Measurements from ENCODE around the gene RNF138. TPM values are rescaled to one million over a fixed set of nuclear protein-coding genes. Genes with fewer than 3 reads are reported as not detected.
A peak's percentile ranks its signal among the peaks of the same experiment; 100 is the strongest.

Gene RNF138
- total RNA-seq, 1 experiment from 2014 or later = 73.5 TPM

DNA sequence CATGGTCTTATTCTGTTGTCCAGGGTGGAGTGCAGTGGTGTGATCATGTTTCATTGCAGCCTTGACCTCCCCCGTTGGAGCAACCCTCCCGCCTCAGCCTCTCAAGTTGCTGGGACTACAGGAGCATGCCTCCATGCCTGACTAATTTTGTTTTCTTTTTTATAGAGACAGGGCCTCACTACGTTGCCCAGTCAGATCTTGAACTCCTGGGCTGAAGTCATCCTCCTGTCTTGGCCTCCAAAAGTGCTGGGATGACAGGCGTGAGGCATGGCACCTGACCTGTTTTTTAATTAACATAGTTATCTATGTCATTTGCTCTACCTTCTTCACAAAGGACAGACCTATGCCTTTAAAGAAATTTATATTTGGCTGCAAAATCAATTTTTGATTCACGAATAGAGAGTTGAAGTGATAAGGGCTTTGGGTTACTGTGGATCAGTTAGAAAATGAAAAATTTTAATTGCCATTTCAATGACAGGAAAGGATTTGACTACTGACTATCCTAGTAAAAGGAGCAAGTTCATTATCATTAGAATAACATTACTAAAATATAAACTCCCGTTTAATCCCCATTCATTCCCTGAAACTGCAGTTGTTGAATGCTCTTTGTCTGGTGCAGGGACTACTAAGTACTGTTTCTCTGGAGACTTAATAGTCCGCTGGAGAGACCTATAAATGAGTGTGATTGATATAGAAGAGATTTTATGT, 3.7 kb downstream of the RNF138 start:
- no peaks in the 10 kb centered on the region for H3K9me3 ChIP-seq (ENCODE audit: control insufficient read depth, low read depth, low read length)
- H2AFZ ChIP-seq (ENCODE audit: low read length) = no peak overlapping the region
- no peak for DNase-seq
- H2BK20ac ChIP-seq (ENCODE audit: low read depth, low read length, poor library complexity, severe bottlenecking) = no peak overlapping the region
- H2BK12ac ChIP-seq (ENCODE audit: insufficient read length, low read depth, low read length) = no peak overlapping the region
- no peaks in the 10 kb centered on the region for H4K20me1 ChIP-seq (ENCODE audit: control insufficient read depth, insufficient read depth, insufficient read length)
- peak overlapping the region in 1 of 3 experiments; percentile 46; a peak in 2 of 7 replicates for H3K27ac Mint-ChIP-seq
- no peaks in the 10 kb centered on the region for H3K27me3 Mint-ChIP-seq (ENCODE audit: low read depth)
- H2BK120ac ChIP-seq (ENCODE audit: low read depth, low read length, poor library complexity, severe bottlenecking) = no peak overlapping the region
- H3K79me1 ChIP-seq (ENCODE audit: insufficient read depth, low read depth, low read length, poor library complexity, severe bottlenecking) = peaks cover 3% of the 10 kb centered on the region
- no peak overlapping the region for H3K23ac ChIP-seq (ENCODE audit: insufficient read length, low read depth, low read length)
- peaks cover 41% of the 10 kb centered on the region for H3K79me2 ChIP-seq (ENCODE audit: insufficient read depth, low read length)
- peaks cover 0 to 2% of the 10 kb centered on the region in 2 experiments; a peak in 1 of 5 replicates for H3K9me3 Mint-ChIP-seq
- H4K5ac ChIP-seq (ENCODE audit: insufficient read length, low read depth, low read length) = no peak overlapping the region
- H3K56ac ChIP-seq (ENCODE audit: insufficient read length, low read depth, low read length) = no peak overlapping the region
- H3T11ph ChIP-seq (ENCODE audit: low read length) = no peak overlapping the region
- no peaks in the 10 kb centered on the region for H3K4me1 ChIP-seq (ENCODE audit: insufficient read depth, low read length)
- H3K36me3 Mint-ChIP-seq (ENCODE audit: insufficient read depth in 1 of 3, low read depth in 3 of 3) = peaks cover 14 to 42% (median 35%) of the 10 kb centered on the region in 3 experiments
- H3K4me2 ChIP-seq (ENCODE audit: insufficient read depth, insufficient read length, low read length) = no peak overlapping the region
- H3K27ac ChIP-seq (ENCODE audit: insufficient read length, low read depth, low read length) = no peak overlapping the region
- WGBS (ENCODE audit: extremely low coverage, insufficient read length, low lambda C conversion rate) = no CpG with 5 or more reads among the region's 7 CpGs
- H3K4me1 Mint-ChIP-seq = peaks cover 26 to 32% of the 10 kb centered on the region in 2 experiments
- peak overlapping the region in 1 of 2 experiments; percentile 63; a peak in 3 of 5 replicates for H3K4me3 Mint-ChIP-seq
- no peak for TF ChIP-seq CTCF (conservative IDR thresholded peaks at IDR 0.05)
- no peak overlapping the region for H2BK15ac ChIP-seq (ENCODE audit: low read depth, low read length)
- no peak overlapping the region for H2AK5ac ChIP-seq (ENCODE audit: insufficient read length, low read length)
- H2BK5ac ChIP-seq (ENCODE audit: insufficient read length, low read length) = no peak overlapping the region
- H4K8ac ChIP-seq (replicated peaks; ENCODE audit: insufficient read length, low read depth, low read length) = no peak overlapping the region
- H3K9ac ChIP-seq (ENCODE audit: extremely low read depth, insufficient read length, low read length) = no peak overlapping the region
- H3K4ac ChIP-seq (ENCODE audit: low read depth, low read length) = no peak overlapping the region
- H4K91ac ChIP-seq (ENCODE audit: insufficient read length, low read depth, low read length) = no peak overlapping the region
- H3K18ac ChIP-seq (ENCODE audit: insufficient read length, low read depth, low read length) = no peak overlapping the region
- H3K14ac ChIP-seq (ENCODE audit: insufficient read depth, low read length) = no peak overlapping the region
- peaks cover 7% of the 10 kb centered on the region for H3K23me2 ChIP-seq (ENCODE audit: insufficient read length, low read depth, low read length, poor library complexity, severe bottlenecking)
- no peaks in the 10 kb centered on the region for H3K27me3 ChIP-seq (ENCODE audit: insufficient read depth, low read length)
